Small intestine (tissue), 7 donors: ENCODE results near the gene SYDE2. TPM values are rescaled to one million over a fixed set of nuclear protein-coding genes. Genes with fewer than 3 reads are reported as not detected.

Experiments used
- DNase-seq, 2 donors: peaks; one replicate each; pipeline versions ENCODE4 v3.0.0 to v3.0.0-alpha.2; 2013
- FAIRE-seq: peaks from 2 replicates; lab custom pipeline; 2012; peaks lifted over from hg19 to GRCh38; lab: Jason Lieb, UNC
- H3K27ac ChIP-seq, 3 donors: one replicate each; pipeline ENCODE4 v1.5.1; 2013; ENCODE audit warnings: low read length in 2 of 3, mild to moderate bottlenecking in 2 of 3, control low read depth in 1 of 3, inconsistent platforms in 1 of 3, low read depth in 1 of 3, moderate library complexity in 1 of 3
- H3K27me3 ChIP-seq, 3 donors: one replicate each; pipeline ENCODE4 v1.6.1; 2013; ENCODE audit warnings: low read length in 3 of 3, inconsistent platforms in 1 of 3; ENCODE audit not compliant: control insufficient read depth in 3 of 3, insufficient read depth in 3 of 3
- H3K36me3 ChIP-seq, 3 donors: one replicate each; pipeline ENCODE4 v1.6.1; 2013; ENCODE audit warnings: low read length in 3 of 3, inconsistent platforms in 1 of 3, low read depth in 1 of 3, mild to moderate bottlenecking in 1 of 3, moderate library complexity in 1 of 3; ENCODE audit not compliant: control insufficient read depth in 3 of 3, insufficient read depth in 2 of 3
- H3K4me1 ChIP-seq, 3 donors: one replicate each; pipeline ENCODE4 v1.6.1; 2013; ENCODE audit warnings: low read length in 2 of 3, inconsistent platforms in 1 of 3, low read depth in 1 of 3, mild to moderate bottlenecking in 1 of 3, moderate library complexity in 1 of 3; ENCODE audit not compliant: control insufficient read depth in 3 of 3, insufficient read depth in 2 of 3
- H3K4me3 ChIP-seq, 3 donors: one replicate each; pipeline ENCODE4 v1.5.1; 2013; ENCODE audit warnings: low read length in 3 of 3, control low read depth in 1 of 3, inconsistent platforms in 1 of 3, low read depth in 1 of 3, mild to moderate bottlenecking in 1 of 3, moderate library complexity in 1 of 3
- H3K9me3 ChIP-seq, 2 donors: one replicate each; pipeline ENCODE4 v1.6.1; 2013; ENCODE audit warnings: low read depth in 1 of 2, low read length in 1 of 2; ENCODE audit not compliant: control insufficient read depth in 2 of 2, insufficient read depth in 1 of 2
- WGBS, 3 donors: extraction: QIAGEN DNeasy Blood & Tissue Kit; methylation state at CpG; one replicate each; pipeline ENCODE4 v1.1.7; 2013; 5-methylcytosine and 5-hydroxymethylcytosine counted together
- polyA plus RNA-seq, 4 donors: library from polyadenylated mRNA; stranded (reverse) in 3 of 4; unstranded in 1 of 4; fragments of 200-250 nt in 3 of 4; fragments of 120-200 nt in 1 of 4; gene quantifications; one replicate each; pipeline versions ENCODE4 v1.2.1 to v1.2.3, GENCODE V29; 2013
- donor health status: healthy with polysubstance abuse.
- donor health status: control.
- donor health status: control.
- donor health status: Bipolar disorder and iron deficiency.
- donor health status: healthy.

SYDE2 gene
- polyA plus RNA-seq, 4 donors, result 1.4 to 6.3 (median 1.9) TPM

GRCh38 chr1:85237613-85238012 is 36.8 kb upstream of the SYDE2 start:
- FAIRE-seq (no peak), DNase-seq (no peak)
- Histone ChIP-seq H3K4me1 (no peaks in the 10 kb centered on the region), H3K36me3 (no peaks in the 10 kb centered on the region), H3K27me3 (no peaks in the 10 kb centered on the region), H3K4me3 (no peak overlapping the region), H3K9me3 (no peaks in the 10 kb centered on the region), H3K27ac (no peak overlapping the region)
- WGBS, 3 donors, result 88 to 90% (median 88%) methylated on average over 1 of the region's 1 CpG

DNA sequence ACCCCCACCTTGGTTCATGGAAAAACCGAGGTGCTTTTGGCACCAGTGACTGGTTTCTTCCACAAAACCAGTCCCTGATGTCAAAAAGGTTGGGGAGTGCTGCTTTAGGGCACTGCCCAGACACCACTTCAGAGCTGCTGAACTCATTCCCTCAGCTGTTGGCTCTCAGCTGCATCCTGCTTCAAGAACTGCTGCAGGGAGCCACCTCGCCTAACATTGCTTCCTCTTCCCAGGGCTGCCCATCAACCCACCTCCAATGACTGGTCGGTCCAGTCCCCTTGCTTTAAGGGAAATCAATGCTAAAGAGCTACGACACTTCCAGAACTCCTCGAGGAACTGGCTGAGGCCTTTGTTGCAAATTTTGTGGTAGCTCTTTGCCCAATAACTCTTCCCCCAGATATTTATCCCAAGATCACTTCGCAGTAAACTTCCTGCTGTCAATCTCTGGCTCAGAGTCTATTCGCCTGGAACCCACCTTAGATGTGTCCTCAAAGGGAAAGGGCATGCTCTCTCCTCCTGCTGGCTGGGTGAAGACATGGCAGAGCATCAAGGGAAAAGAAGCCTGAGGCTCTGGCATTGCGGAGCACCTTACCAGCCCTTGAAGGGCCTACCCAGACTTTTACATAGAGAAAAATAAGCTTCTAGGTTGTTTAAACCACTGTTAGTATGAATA is 29.6 kb upstream of the SYDE2 start:
- FAIRE-seq (no peak), DNase-seq (no peak)
- H3K27ac ChIP-seq, result no peak overlapping the region
- H3K36me3 ChIP-seq, result no peaks in the 10 kb centered on the region
- H3K4me3 ChIP-seq, result no peak overlapping the region
- peaks cover 0 to 9% (median 1%) of the 10 kb centered on the region in 3 donors for H3K4me1 ChIP-seq
- WGBS, 3 donors, result 76 to 86% (median 84%) methylated on average over 8 of the region's 8 CpGs
- H3K9me3 ChIP-seq, result no peaks in the 10 kb centered on the region
- no peaks in the 10 kb centered on the region for H3K27me3 ChIP-seq

DNA sequence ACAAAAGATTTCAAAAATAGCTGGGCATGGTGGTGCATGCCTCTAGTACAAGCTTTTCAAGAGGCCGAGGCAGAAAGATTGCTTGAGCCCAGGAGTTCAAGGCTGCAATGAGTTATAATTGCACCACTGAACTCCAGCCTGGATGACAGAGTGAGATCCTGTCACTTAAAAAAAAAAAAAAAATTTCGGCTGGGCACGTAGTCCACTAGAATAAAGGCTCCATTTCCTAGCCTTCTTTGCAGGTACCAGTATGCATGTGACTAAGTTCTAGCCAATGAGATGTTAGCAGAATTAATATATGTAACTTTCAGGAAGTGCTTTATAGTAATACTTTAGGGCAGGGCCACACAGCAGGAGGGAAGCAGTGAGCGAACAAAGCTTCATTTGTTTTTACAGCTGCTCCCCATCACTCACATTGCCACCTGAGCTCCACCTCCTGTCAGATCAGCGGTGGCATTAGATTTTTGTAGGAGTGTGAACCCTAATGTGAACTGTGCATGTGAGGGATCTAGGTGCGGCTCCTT is 28.8 kb upstream of the SYDE2 start:
- Histone ChIP-seq H3K9me3 (no peaks in the 10 kb centered on the region), H3K36me3 (no peaks in the 10 kb centered on the region), H3K27ac (no peak overlapping the region), H3K4me3 (no peak overlapping the region), H3K4me1 (peaks cover 0 to 17% (median 2%) of the 10 kb centered on the region in 3 donors), H3K27me3 (no peaks in the 10 kb centered on the region)
- WGBS, 3 donors, result 35 to 58% (median 58%) methylated on average over 6 of the region's 6 CpGs
- peak in 1 of 2 donors; percentile 54 for DNase-seq
- FAIRE-seq, result no peak

GRCh38 chr1:85228972-85229371 is 28.2 kb upstream of the SYDE2 start:
- 11 to 90% (median 55%) methylated on average over 1 of the region's 1 CpG for WGBS, 3 donors
- H3K4me3 ChIP-seq, result no peak overlapping the region
- no peaks in the 10 kb centered on the region for H3K27me3 ChIP-seq
- H3K4me1 ChIP-seq, result peaks cover 0 to 22% (median 2%) of the 10 kb centered on the region in 3 donors
- no peak for FAIRE-seq
- H3K27ac ChIP-seq, result no peak overlapping the region
- H3K36me3 ChIP-seq, result no peaks in the 10 kb centered on the region
- DNase-seq, result no peak
- no peaks in the 10 kb centered on the region for H3K9me3 ChIP-seq

DNA sequence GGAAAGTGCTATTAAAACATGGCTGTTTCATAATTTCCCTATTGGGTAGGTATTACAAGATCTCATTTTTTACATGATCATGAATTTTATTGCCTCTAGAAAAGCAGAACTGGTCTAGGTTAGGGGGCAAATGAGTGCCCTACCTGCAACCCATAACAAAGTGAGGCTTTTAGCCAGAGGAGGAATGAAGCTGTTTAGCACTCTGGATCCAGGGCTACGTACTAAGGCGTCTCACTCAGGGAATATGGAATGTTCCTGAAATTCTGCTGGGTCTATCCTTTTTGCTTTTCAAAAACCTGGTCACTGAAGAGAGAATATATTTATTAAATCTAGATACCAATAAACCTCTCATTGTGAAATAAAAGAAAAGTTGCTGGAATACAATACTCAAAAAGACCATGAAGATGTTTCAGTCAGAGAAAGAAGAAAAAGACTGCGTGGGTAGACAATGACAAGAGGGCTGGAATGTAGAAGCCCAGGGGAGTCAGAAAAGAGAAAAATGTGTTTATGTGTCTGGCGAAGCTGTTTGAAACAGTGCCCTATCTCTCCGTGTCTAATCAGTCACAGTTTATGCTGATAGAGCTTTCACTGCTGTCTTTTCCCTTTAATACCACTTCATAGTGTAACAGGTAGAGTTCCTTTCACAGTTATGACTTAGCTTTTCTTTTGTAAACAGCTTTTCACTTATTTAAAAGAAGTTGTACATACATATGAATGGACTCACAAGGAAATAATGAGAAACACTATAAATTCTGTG is 25.0 kb upstream of the SYDE2 start:
- Histone ChIP-seq H3K9me3 (peaks cover 0 to 5% of the 10 kb centered on the region in 2 donors), H3K4me1 (peaks cover 0 to 22% (median 2%) of the 10 kb centered on the region in 3 donors), H3K27ac (peak overlapping the region in 2 of 3 donors; percentile 39 to 45), H3K4me3 (no peak overlapping the region), H3K36me3 (no peaks in the 10 kb centered on the region), H3K27me3 (no peaks in the 10 kb centered on the region)
- FAIRE-seq (no peak), DNase-seq (peak; percentile 14 to 32)
- WGBS, 3 donors, result 23 to 54% (median 39%) methylated on average over 5 of the region's 5 CpGs

DNA sequence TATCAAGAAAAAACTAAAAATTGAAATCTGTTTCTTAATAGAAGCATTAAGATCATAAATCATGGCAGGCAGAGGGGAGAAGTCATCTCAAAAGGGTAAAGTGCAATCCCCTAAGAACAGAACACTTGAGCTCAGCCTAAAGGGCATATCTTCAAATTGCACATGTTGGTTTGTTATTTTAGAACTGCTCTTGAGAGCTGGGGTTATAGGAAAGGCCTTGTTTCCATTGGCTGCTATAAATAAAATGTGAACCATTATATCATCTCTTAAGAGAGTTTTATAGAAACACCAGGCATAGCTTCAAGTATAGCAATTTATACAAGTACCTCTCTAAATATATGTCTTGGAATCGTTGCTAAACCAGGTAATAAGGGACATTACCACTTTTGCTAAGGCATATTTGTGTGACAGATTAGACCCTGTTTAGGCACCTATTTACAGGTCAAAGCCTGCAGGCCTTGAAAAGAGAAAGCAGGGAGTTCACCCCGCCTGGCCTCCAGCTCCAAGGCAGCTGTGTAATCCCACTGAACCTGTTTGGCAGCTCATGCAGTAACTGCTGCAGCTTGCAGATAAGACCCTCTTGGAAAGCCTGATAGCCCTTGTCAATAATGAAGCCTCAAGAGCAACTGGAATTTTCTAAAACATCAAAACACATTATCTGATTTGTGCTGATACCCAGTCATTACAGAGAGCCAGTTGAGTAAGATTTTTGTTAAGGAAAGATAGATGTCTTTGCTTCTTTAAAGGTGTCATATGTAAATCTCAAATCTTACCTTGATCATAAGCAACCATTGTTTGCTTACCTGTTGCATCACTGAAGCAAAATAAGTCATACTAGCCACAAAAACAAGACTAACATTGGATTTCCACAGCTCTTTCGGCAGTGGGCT is 24.2 kb upstream of the SYDE2 start:
- Histone ChIP-seq H3K9me3 (peaks cover 0 to 5% of the 10 kb centered on the region in 2 donors), H3K27ac (peak overlapping the region in 2 of 3 donors; percentile 39 to 45), H3K4me1 (peaks cover 0 to 22% (median 2%) of the 10 kb centered on the region in 3 donors), H3K4me3 (no peak overlapping the region), H3K36me3 (no peaks in the 10 kb centered on the region), H3K27me3 (no peaks in the 10 kb centered on the region)
- WGBS, 3 donors, result 10 to 42% (median 33%) methylated on average over 3 of the region's 3 CpGs
- DNase-seq (peak; percentile 80 to 92), FAIRE-seq (no peak)

DNA sequence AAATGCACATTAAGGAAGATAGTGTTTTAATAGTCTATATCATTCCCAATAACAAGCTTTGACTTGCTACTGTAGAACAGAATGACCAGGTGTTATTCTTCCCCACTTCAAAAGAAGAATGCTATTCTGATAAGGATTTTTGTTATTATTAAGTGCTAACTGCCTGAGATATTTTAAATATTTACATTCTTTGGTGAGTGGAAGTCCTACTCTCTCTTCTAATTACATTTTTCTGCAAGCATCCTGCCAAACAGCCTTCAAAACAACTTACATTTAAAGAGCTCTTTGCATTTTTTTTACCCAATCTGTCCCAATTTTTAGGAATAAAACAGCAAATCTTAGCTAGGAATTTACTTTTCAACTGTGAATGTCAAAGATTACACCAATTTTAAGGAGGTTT is 23.5 kb upstream of the SYDE2 start:
- Histone ChIP-seq H3K4me1 (peaks cover 0 to 22% (median 2%) of the 10 kb centered on the region in 3 donors), H3K36me3 (no peaks in the 10 kb centered on the region), H3K27ac (no peak overlapping the region), H3K9me3 (peaks cover 0 to 5% of the 10 kb centered on the region in 2 donors), H3K4me3 (no peak overlapping the region), H3K27me3 (no peaks in the 10 kb centered on the region)
- DNase-seq (no peak), FAIRE-seq (no peak)

- H3K9me3 ChIP-seq, result peaks cover 0 to 5% of the 10 kb centered on the region in 2 donors
- no peaks in the 10 kb centered on the region for H3K36me3 ChIP-seq
- DNase-seq, result no peak
- H3K27ac ChIP-seq, result no peak overlapping the region
- no peak for FAIRE-seq
- WGBS, 3 donors, result 68 to 79% (median 72%) methylated on average over 5 of the region's 5 CpGs
- peaks cover 0 to 22% (median 2%) of the 10 kb centered on the region in 3 donors for H3K4me1 ChIP-seq
- no peaks in the 10 kb centered on the region for H3K27me3 ChIP-seq
- H3K4me3 ChIP-seq, result no peak overlapping the region
Measured at GRCh38 chr1:85223334-85223733, 22.5 kb upstream of the SYDE2 start.
